ENCODE results near the gene TNNI2. TPM values are rescaled to one million over a fixed set of nuclear protein-coding genes. Genes with fewer than 3 reads are reported as not detected.

TNNI2 gene
- total RNA-seq, 1 experiment from 2014 or later: not detected

- WGBS (ENCODE audit: extremely low coverage, insufficient read length, low lambda C conversion rate): no CpG with 5 or more reads among the region's 17 CpGs
- Histone ChIP-seq H2BK15ac (ENCODE audit: low read depth, low read length) (no peak overlapping the region), H3K27ac (ENCODE audit: insufficient read length, low read depth, low read length) (no peak overlapping the region), H3K14ac (ENCODE audit: insufficient read depth, low read length) (no peak overlapping the region), H3K56ac (ENCODE audit: insufficient read length, low read depth, low read length) (no peak overlapping the region), H3K79me2 (ENCODE audit: insufficient read depth, low read length) (no peaks in the 10 kb centered on the region), H3K4ac (ENCODE audit: low read depth, low read length) (no peak overlapping the region), H3K9me3 (ENCODE audit: control insufficient read depth, low read depth, low read length) (no peaks in the 10 kb centered on the region), H4K5ac (ENCODE audit: insufficient read length, low read depth, low read length) (no peak overlapping the region), H4K8ac (replicated peaks; ENCODE audit: insufficient read length, low read depth, low read length) (no peak overlapping the region), H2BK12ac (ENCODE audit: insufficient read length, low read depth, low read length) (no peak overlapping the region), H4K91ac (ENCODE audit: insufficient read length, low read depth, low read length) (no peak overlapping the region), H4K20me1 (ENCODE audit: control insufficient read depth, insufficient read depth, insufficient read length) (no peaks in the 10 kb centered on the region), H2BK20ac (ENCODE audit: low read depth, low read length, poor library complexity, severe bottlenecking) (no peak overlapping the region), H2AFZ (ENCODE audit: low read length) (no peak overlapping the region), H2BK5ac (ENCODE audit: insufficient read length, low read length) (no peak overlapping the region), H3K18ac (ENCODE audit: insufficient read length, low read depth, low read length) (no peak overlapping the region), H2AK5ac (ENCODE audit: insufficient read length, low read length) (no peak overlapping the region), H3K4me2 (ENCODE audit: insufficient read depth, insufficient read length, low read length) (no peak overlapping the region), H3K4me1 (ENCODE audit: insufficient read depth, low read length) (no peaks in the 10 kb centered on the region), H3K9ac (ENCODE audit: extremely low read depth, insufficient read length, low read length) (no peak overlapping the region), H3K79me1 (ENCODE audit: insufficient read depth, low read depth, low read length, poor library complexity, severe bottlenecking) (no peaks in the 10 kb centered on the region), H2BK120ac (ENCODE audit: low read depth, low read length, poor library complexity, severe bottlenecking) (no peak overlapping the region), H3K23me2 (ENCODE audit: insufficient read length, low read depth, low read length, poor library complexity, severe bottlenecking) (no peaks in the 10 kb centered on the region), H3T11ph (ENCODE audit: low read length) (no peak overlapping the region), H3K23ac (ENCODE audit: insufficient read length, low read depth, low read length) (no peak overlapping the region), H3K27me3 (ENCODE audit: insufficient read depth, low read length) (no peaks in the 10 kb centered on the region)
- DNase-seq: no peak
- Mint-ChIP-seq H3K9me3 (no peaks in the 10 kb centered on the region; a peak in 1 of 5 replicates), H3K36me3 (ENCODE audit: insufficient read depth in 1 of 3, low read depth in 3 of 3) (no peaks in the 10 kb centered on the region), H3K4me1 (peaks cover 2 to 6% of the 10 kb centered on the region in 2 experiments; a peak in 3 of 4 replicates), H3K27me3 (ENCODE audit: low read depth) (peaks cover 8% of the 10 kb centered on the region), H3K4me3 (no peak overlapping the region), H3K27ac (no peak overlapping the region)
- TF ChIP-seq CTCF (conservative IDR thresholded peaks at IDR 0.05): no peak; the same call in 2 of the 3 replicates
Measured at GRCh38 chr11:1838077-1838425, 730 bp upstream of the TNNI2 start.

All from H9 (cell line).